Psoas muscle (tissue), 8 donors: ENCODE data around the gene FBXO3. TPM values are rescaled to one million over a fixed set of nuclear protein-coding genes. Genes with fewer than 3 reads are reported as not detected.
A peak's percentile ranks its signal among the peaks of the same experiment; 100 is the strongest.
"Not testable (repeated sequence)": the region's sequence is repeated elsewhere in the genome, so short reads cannot be mapped to it uniquely, and the experiment has no call there.

Experiments used
- ATAC-seq, 4 donors: fragments of 200-7000 bp; cut with Tn5 transposase; one replicate each; pipeline ENCODE4 v1.9.1; 2020; ENCODE audit warnings: moderate library complexity in 3 of 4, mild to moderate bottlenecking in 2 of 4
- DNase-seq, 2 donors: peaks; one replicate each; pipeline ENCODE4 v3.0.0-alpha.2; 2020
- H3K27ac ChIP-seq: fragments of 200-600 bp; one replicate; pipeline ENCODE4 v1.8.0; 2022
- H3K27me3 ChIP-seq, 3 donors: fragments of 200-600 bp in 1 of 3; one replicate each; pipeline versions ENCODE4 v1.6.1 to v1.8.0; 2013 to 2022; ENCODE audit warnings: low read length in 2 of 3, mild to moderate bottlenecking in 2 of 3, moderate library complexity in 1 of 3; ENCODE audit not compliant: insufficient read depth in 3 of 3
- H3K36me3 ChIP-seq, 2 donors: fragments of 200-600 bp in 1 of 2; one replicate each; pipeline versions ENCODE4 v1.6.1 to v1.8.0; 2013 to 2022; ENCODE audit warnings: low read depth in 1 of 2, mild to moderate bottlenecking in 1 of 2, moderate library complexity in 1 of 2; ENCODE audit not compliant: insufficient read depth in 1 of 2
- H3K4me1 ChIP-seq: fragments of 200-600 bp; one replicate; pipeline ENCODE4 v1.8.0; 2022
- H3K4me3 ChIP-seq: fragments of 200-600 bp; one replicate; pipeline ENCODE4 v1.8.0; 2022; ENCODE audit warnings: mild to moderate bottlenecking
- H3K9me3 ChIP-seq: fragments of 200-600 bp; one replicate; pipeline ENCODE4 v1.8.0; 2022
- CTCF ChIP-seq: fragments of 200-600 bp; IDR thresholded peaks from one replicate; pipeline ENCODE4 v1.8.0; 2022; ENCODE audit warnings: antibody characterized with exemption
- WGBS, 3 donors: extraction: QIAGEN DNeasy Blood & Tissue Kit; methylation state at CpG; one replicate each; pipeline versions ENCODE4 v1.1.6 to v1.1.7; 2013; 5-methylcytosine and 5-hydroxymethylcytosine counted together
- intact Hi-C, 2 donors: fragments of 100-400 bp; cut with DNase I; formaldehyde crosslinking; loops; one replicate each; pipeline versions ENCODE4 v1.11.0 to v1.14.2; 2022
- long read RNA-seq, 2 donors: library from polyadenylated mRNA; unstranded; transcript quantifications; one replicate each; pipeline ENCODE4 v2.0.0, GENCODE V29; 2021
- polyA plus RNA-seq, 3 donors: library from polyadenylated mRNA; stranded (reverse); fragments of 200-250 nt; gene quantifications; one replicate each; pipeline ENCODE4 v1.2.3, GENCODE V29; 2013
- total RNA-seq, 4 donors: library from RNA; stranded (reverse); fragmentation: NEBNext Ultra II Directional in 2 of 4; extraction: Animal tissue kit (Norgen Biotek cat#: 25700) in 2 of 4; gene quantifications; one replicate each; pipeline versions ENCODE4 v1.2.1 to v1.2.4, GENCODE V29; 2021 to 2023
- donor health status: healthy with polysubstance abuse.
- donor health status: DM: no; HTN: no; CAD: no; lungs with moderate emphysema.
- donor health status: Bipolar disorder and iron deficiency.
- donor health status: healthy.
- donor health status: DM: yes; HTN: yes; CAD: no.
- donor health status: DM: no; HTN: no; CAD: no.
- donor health status: DM: no; HTN: no; CAD: no.
- donor health status: DM: yes; HTN: yes; CAD: no.

Gene FBXO3
- total RNA-seq = 10 to 100 TPM; 35.7 to 52.6 (median 40.9) TPM
- 10 to 100 TPM; 13.4 to 37.6 (median 22.1) TPM for polyA plus RNA-seq
- long read RNA-seq, donor 1, transcript FBXO3-201 (11 exons, 2,397 nt) = major isoform, 25 of 29 reads
- long read RNA-seq, donor 1, partial matches to known transcripts = 1 of 29 reads
- long read RNA-seq, donor 1, other reads (novel, unspliced or antisense) = 1 of 29 reads
- long read RNA-seq, donor 2, full-length matches to known transcripts = 60 of 76 reads
- long read RNA-seq, donor 2, partial matches to known transcripts = 6 of 76 reads
- long read RNA-seq, donor 2, other reads (novel, unspliced or antisense) = 10 of 76 reads

- TF ChIP-seq CTCF = no peak
- 0 to 1% (median 1%) methylated on average over 41 to 64 of the region's 64 CpGs for WGBS, 3 donors
- ATAC-seq = peak; percentile 91 to 96 (median 94)
Measured at GRCh38 chr11:33773987-33774735, at the start of gene FBXO3. Gene FBXO3 (minus strand): TSS chr11:33774520. CDS start chr11:33774497, 23 bp downstream.

GRCh38 chr11:33822981-33823380 lies 48.7 kb upstream of the FBXO3 start:
- H3K4me1 ChIP-seq, H3K27ac ChIP-seq, H3K36me3 ChIP-seq, ATAC-seq, H3K4me3 ChIP-seq, H3K9me3 ChIP-seq, DNase-seq: not testable (repeated sequence)
- intact Hi-C loops = loop anchor here in 1 of 2 donors (10.0 kb wide), 2 partner anchors 278 to 458 kb away; no protein-coding TSS in a partner anchor
- H3K27me3 ChIP-seq = peaks cover 0 to 34% (median 0%) of the 10 kb centered on the region in 3 donors
- 35 to 62% (median 54%) methylated on average over 3 of the region's 3 CpGs for WGBS, 3 donors

More at GRCh38 chr11:33773987-33774735, at the start of gene FBXO3:
- DNase-seq = peak; percentile 85 to 89
- intact Hi-C loops = no loop called here
- H3K4me3 ChIP-seq = peak within 1 kb of the TSS; percentile 97
- peak within 1 kb of the TSS; percentile 92 for H3K27ac ChIP-seq
- no peaks in the 10 kb centered on the region for H3K9me3 ChIP-seq
- peaks cover 0 to 16% of the 10 kb centered on the region in 2 donors for H3K36me3 ChIP-seq
- peaks cover 28% of the 10 kb centered on the region for H3K4me1 ChIP-seq
- H3K27me3 ChIP-seq = no peaks in the 10 kb centered on the region

- TF ChIP-seq CTCF = no peak
- WGBS, 3 donors = 61 to 68% (median 66%) methylated on average over 16 of the region's 16 CpGs
- Histone ChIP-seq H3K27me3 (peaks cover 0 to 30% (median 0%) of the 10 kb centered on the region in 3 donors), H3K4me3 (no peak overlapping the region), H3K36me3 (no peaks in the 10 kb centered on the region), H3K9me3 (no peaks in the 10 kb centered on the region), H3K4me1 (no peaks in the 10 kb centered on the region), H3K27ac (no peak overlapping the region)
- no peak for ATAC-seq
- intact Hi-C loops = loop anchor here in 1 of 2 donors (10.0 kb wide), 2 partner anchors 275 to 455 kb away; no protein-coding TSS in a partner anchor
- DNase-seq = no peak
Measured at GRCh38 chr11:33819278-33820035, 45.1 kb upstream of the FBXO3 start.

GRCh38 chr11:33808228-33808828 lies 34.0 kb upstream of the FBXO3 start:
- ATAC-seq = peak; percentile 90 to 96 (median 92)
- peak; percentile 93 for TF ChIP-seq CTCF
- 24 to 26% (median 26%) methylated on average over 12 of the region's 12 CpGs for WGBS, 3 donors
- intact Hi-C loops = no loop called here
- no peak overlapping the region for H3K27ac ChIP-seq
- H3K36me3 ChIP-seq = no peaks in the 10 kb centered on the region
- H3K4me1 ChIP-seq = peaks cover 3% of the 10 kb centered on the region
- H3K4me3 ChIP-seq = no peak overlapping the region
- no peaks in the 10 kb centered on the region for H3K27me3 ChIP-seq
- H3K9me3 ChIP-seq = no peaks in the 10 kb centered on the region
- DNase-seq = peak; percentile 81 to 89
